Measurements from ENCODE around the gene GTSE1.
A peak's percentile ranks its signal among the peaks of the same experiment; 100 is the strongest.

GTSE1 gene

DNA sequence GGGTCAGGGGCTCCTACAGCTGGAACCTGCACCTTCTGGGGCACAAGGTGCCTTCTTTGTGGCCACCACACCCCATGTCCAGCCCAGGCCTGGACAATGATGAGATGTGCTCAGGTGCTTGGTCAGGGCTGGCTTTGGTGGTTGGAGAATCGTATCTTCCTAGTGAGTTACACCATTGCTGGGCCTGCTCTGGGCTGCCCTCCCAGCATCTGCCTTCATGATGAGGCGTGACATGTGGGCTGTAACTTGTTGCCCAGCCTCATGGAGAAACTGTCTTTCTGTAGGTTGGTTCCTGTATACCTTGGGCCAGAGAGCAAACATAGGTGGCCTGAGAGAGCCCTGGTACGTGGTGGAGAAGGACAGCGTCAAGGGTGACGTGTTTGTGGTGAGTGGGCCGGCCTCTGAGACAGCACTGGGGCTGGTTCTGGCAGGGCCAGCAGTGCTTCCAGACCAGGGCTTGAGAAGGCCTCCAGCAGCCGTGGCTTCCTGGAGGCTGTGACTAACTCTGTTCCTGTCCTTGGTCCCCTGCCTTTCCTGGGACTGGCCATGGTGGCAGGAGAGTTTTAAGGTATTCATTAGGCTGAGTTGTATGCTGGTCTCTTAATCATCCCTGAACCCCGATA, 56.9 kb downstream of the GTSE1 start:
- no peak for FAIRE-seq
- TF ChIP-seq PAX5 (IDR thresholded peaks at IDR 0.05; ENCODE audit: insufficient read depth, low read length, severe bottlenecking): no peak
- TF ChIP-seq POU2F2 (IDR thresholded peaks at IDR 0.05; ENCODE audit: low read depth, low read length): no peak
- no peak for TF ChIP-seq TAF1 (IDR thresholded peaks at IDR 0.05; ENCODE audit: low read depth, low read length)
- 0 out of 2 replicates have a peak, but pooled peaks have one; percentile 21 for TF ChIP-seq POLR2A (IDR thresholded peaks at IDR 0.05; ENCODE audit: low read depth, low read length)
- no peak for TF ChIP-seq SPI1 (IDR thresholded peaks at IDR 0.05; ENCODE audit: low read depth, low read length)
- TF ChIP-seq POLR2AphosphoS5 (IDR thresholded peaks at IDR 0.05; ENCODE audit: low read depth, low read length): no peak
- no peak for DNase-seq (ENCODE audit: insufficient read length, low spot score)

DNA sequence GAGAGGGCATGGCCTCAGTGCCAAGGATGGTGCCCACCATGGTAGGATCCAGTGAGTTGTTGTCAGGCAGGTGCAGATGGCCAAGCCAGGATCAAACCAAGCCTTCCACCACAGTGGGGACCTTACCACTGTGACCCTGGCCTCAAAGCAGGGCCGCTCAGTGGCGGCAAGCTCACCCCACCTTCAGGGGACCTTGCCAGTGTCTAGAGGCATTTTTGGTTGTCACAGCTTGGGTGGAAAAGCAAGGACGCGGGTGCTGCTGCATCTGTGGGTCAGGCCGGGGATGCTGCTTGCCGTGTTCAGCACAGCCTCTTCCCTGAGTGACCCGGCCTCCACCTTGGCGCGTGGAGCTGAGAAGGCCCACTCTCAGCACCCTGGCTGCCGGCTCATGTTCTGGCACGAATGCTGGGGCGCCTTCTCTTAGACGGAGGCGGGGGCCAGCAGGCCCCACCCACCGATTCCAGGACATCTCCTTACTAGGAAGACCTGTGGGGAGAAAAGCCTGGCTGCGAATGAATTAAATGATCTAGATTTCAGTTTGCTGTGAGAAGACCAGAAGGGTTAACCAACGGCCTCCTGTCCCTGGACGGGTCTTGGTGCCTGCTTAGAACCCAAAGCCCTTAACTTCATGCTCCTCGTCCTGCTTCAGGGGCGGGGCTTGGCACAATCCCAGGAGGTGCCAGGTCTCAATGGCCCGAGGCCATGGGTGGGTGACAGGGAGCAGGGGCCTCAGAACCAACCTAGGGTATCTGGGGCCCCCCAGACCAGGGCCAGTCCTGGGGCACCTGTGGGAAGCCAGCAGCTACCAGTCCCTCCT, 57.7 kb downstream of the GTSE1 start:
- FAIRE-seq (no peak), DNase-seq (ENCODE audit: insufficient read length, low spot score) (no peak)
- no peak for TF ChIP-seq POU2F2 (IDR thresholded peaks at IDR 0.05; ENCODE audit: low read depth, low read length)
- TF ChIP-seq POLR2AphosphoS5 (IDR thresholded peaks at IDR 0.05; ENCODE audit: low read depth, low read length): no peak
- no peak for TF ChIP-seq TAF1 (IDR thresholded peaks at IDR 0.05; ENCODE audit: low read depth, low read length)
- no peak for TF ChIP-seq SPI1 (IDR thresholded peaks at IDR 0.05; ENCODE audit: low read depth, low read length)
- no peak for TF ChIP-seq POLR2A (IDR thresholded peaks at IDR 0.05; ENCODE audit: low read depth, low read length)
- no peak for TF ChIP-seq PAX5 (IDR thresholded peaks at IDR 0.05; ENCODE audit: insufficient read depth, low read length, severe bottlenecking)

DNA sequence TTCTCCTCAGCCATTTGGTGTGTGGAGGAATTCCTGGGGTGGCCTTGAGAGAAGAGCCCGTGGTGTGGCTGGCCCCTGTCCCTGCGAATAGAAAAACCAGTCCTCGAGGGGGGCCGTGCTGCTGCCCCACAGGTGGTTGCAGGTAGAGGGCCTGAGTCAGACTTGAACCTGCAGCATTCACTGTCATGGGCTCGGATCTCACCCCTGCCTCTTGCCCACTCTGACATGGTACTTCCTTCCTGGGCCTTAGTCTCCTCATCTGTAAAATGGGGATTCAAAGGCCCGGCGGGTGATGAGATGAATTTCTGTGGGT, 58.3 kb downstream of the GTSE1 start:
- FAIRE-seq (no peak), DNase-seq (ENCODE audit: insufficient read length, low spot score) (no peak)
- TF ChIP-seq PAX5 (IDR thresholded peaks at IDR 0.05; ENCODE audit: insufficient read depth, low read length, severe bottlenecking): no peak
- no peak for TF ChIP-seq POU2F2 (IDR thresholded peaks at IDR 0.05; ENCODE audit: low read depth, low read length)
- no peak for TF ChIP-seq POLR2A (IDR thresholded peaks at IDR 0.05; ENCODE audit: low read depth, low read length)
- no peak for TF ChIP-seq TAF1 (IDR thresholded peaks at IDR 0.05; ENCODE audit: low read depth, low read length)
- TF ChIP-seq POLR2AphosphoS5 (IDR thresholded peaks at IDR 0.05; ENCODE audit: low read depth, low read length): no peak
- TF ChIP-seq SPI1 (IDR thresholded peaks at IDR 0.05; ENCODE audit: low read depth, low read length): no peak

DNA sequence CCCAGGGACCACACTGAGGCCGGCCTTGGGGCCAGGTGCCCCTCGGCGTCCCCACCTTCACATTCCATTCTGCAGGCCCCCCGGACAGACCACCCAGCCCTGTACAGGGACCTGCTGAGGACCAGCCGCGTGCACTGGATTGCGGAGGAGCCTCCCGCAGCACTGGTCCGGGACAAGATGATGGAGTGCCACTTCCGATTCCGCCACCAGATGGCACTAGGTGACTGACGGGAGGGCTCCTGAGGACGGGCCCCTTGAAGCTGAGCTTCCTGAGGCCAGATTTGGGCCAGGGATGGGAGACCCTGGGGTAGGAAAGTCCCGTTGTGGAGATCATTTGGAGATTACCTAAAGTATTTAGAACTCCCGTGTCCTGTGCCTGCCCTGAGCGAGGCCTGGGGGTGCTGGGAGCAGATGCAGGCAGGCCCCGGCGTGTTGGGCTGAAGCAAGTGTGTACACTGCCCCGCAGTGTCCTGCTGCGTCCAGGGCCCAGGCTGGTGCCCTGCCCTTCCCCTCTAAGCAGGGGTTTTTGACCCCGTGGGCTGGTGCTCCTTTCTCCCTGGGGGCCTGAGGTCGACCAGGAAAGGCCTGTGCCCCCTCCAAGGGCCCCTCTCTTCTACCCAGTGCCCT, 58.8 kb downstream of the GTSE1 start:
- FAIRE-seq (peak; percentile 80), DNase-seq (ENCODE audit: insufficient read length, low spot score) (peak; percentile 84)
- TF ChIP-seq TAF1 (IDR thresholded peaks at IDR 0.05; ENCODE audit: low read depth, low read length): no peak
- no peak for TF ChIP-seq POLR2A (IDR thresholded peaks at IDR 0.05; ENCODE audit: low read depth, low read length)
- no peak for TF ChIP-seq PAX5 (IDR thresholded peaks at IDR 0.05; ENCODE audit: insufficient read depth, low read length, severe bottlenecking)
- TF ChIP-seq POU2F2 (IDR thresholded peaks at IDR 0.05; ENCODE audit: low read depth, low read length): no peak
- no peak for TF ChIP-seq SPI1 (IDR thresholded peaks at IDR 0.05; ENCODE audit: low read depth, low read length)
- TF ChIP-seq POLR2AphosphoS5 (IDR thresholded peaks at IDR 0.05; ENCODE audit: low read depth, low read length): no peak

DNA sequence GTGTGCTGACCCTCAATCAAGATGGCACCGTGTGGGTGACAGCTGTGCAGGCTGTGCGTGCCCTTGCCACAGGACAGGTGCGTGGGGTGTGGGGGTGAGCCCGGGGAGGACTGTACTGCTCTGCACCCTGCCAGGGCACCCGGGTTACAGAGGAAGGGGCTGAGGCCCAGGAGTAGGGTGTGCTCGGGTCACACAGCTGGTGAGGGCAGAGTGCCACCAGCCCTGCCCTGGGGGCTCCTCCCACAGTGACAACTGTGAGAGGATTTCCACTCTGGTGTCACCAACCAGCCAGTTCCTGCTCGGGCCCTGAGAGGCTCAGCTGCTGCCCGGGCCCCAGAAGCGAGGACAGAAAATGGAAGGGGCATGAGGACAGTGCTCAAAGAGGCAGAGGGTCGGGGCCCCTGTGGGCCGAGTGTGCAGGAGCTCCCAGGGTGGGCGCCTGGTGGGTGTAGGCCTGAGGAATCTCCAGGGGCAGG, 59.4 kb downstream of the GTSE1 start:
- TF ChIP-seq SPI1 (IDR thresholded peaks at IDR 0.05; ENCODE audit: low read depth, low read length): no peak
- TF ChIP-seq TAF1 (IDR thresholded peaks at IDR 0.05; ENCODE audit: low read depth, low read length): no peak
- TF ChIP-seq POU2F2 (IDR thresholded peaks at IDR 0.05; ENCODE audit: low read depth, low read length): no peak
- TF ChIP-seq PAX5 (IDR thresholded peaks at IDR 0.05; ENCODE audit: insufficient read depth, low read length, severe bottlenecking): no peak
- no peak for TF ChIP-seq POLR2AphosphoS5 (IDR thresholded peaks at IDR 0.05; ENCODE audit: low read depth, low read length)
- no peak for TF ChIP-seq POLR2A (IDR thresholded peaks at IDR 0.05; ENCODE audit: low read depth, low read length)
- FAIRE-seq: no peak

DNA sequence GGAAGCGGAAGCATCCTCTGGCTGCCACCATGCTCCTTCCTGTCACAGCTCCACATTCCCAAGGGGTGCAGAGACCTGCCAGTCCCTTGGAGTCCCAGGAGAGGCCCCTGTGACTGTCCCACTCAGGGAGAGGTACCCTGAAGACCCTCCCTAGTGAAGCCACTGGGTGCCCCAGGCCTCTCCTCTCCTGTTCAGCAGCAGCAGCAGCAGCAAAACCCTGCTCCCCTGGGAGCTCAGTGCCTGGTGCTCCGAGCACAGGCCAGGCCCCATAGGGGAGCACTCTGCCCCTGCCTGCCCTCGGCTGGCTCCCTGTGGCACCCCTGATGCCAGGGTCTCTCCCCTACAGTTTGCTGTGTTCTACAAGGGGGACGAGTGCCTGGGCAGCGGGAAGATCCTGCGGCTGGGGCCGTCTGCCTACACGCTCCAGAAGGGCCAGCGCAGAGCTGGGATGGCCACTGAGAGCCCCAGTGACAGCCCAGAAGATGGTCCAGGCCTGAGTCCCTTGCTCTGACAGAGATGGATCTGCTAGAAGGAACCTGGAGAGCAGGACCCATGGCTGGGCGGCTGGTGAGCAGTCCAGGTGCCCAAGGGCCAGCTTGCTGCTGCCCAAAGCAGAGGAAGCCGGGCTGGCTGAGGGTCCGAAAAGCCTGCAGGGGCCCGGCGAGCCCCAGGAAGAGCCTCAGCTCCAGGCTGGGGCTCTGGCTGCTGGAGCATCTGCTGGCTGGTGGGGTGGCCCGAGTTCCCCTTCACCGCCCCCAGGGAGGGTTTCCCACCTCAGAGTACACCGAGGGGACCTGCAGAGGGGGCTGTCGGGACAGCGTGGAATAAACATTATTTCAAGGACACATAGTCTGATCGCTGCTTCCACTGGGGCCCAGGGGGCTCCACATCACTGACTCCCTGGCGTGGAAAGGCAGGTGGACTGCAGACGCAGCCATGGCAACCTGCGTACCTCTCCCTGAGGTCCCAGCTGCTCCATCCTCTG, 60.1 kb downstream of the GTSE1 start:
- FAIRE-seq (no peak), DNase-seq (ENCODE audit: insufficient read length, low spot score) (no peak)
- TF ChIP-seq POLR2AphosphoS5 (IDR thresholded peaks at IDR 0.05; ENCODE audit: low read depth, low read length) (no peak), POU2F2 (IDR thresholded peaks at IDR 0.05; ENCODE audit: low read depth, low read length) (no peak), PAX5 (IDR thresholded peaks at IDR 0.05; ENCODE audit: insufficient read depth, low read length, severe bottlenecking) (no peak), POLR2A (IDR thresholded peaks at IDR 0.05; ENCODE audit: low read depth, low read length) (no peak), SPI1 (IDR thresholded peaks at IDR 0.05; ENCODE audit: low read depth, low read length) (no peak), TAF1 (IDR thresholded peaks at IDR 0.05; ENCODE audit: low read depth, low read length) (no peak)

More for the DNA sequence above, 59.4 kb downstream of the GTSE1 start:
- no peak for DNase-seq (ENCODE audit: insufficient read length, low spot score)

DNA sequence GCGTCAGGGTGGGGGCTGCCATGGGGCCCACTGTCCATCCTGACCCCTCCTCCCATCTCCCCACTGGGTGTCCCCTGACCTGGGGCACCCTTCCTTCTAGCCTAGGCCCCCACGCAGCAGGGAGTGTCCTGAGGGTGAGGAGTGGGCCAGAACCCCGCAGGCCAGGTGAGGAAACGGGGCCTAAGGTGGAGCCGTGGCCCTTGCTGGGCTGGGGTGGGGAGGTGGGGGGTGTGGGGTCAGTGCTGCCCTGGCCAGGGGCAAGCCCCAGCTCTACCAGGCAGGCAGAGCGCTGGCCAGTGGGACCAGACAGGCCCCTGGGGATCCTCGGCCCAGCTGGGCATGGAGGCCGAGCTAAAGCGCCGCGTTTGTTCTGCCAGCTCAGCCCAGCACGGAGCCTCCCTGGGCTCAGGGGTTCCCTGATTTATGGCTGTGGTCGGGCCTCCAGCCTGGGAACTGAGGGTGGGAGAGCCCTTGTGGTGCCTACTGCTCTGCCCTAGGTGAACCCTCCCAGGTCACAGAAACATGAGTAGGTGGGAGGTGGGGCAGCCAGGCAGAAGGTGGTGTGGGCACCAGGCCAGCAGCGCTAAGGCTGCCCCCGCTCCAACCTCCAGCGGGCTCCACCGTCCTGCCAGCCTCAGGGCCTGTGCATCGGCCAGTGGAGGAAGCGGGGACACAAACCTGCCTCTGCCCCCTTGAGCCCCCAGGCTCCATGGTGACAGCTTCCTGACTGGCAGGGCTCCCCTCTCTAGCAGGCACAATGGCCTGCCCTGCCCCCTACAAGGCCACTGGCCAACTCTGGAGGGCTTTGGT, 61.2 kb downstream of the GTSE1 start:
- TF ChIP-seq POU2F2 (IDR thresholded peaks at IDR 0.05; ENCODE audit: low read depth, low read length) (no peak), PAX5 (IDR thresholded peaks at IDR 0.05; ENCODE audit: insufficient read depth, low read length, severe bottlenecking) (no peak), POLR2AphosphoS5 (IDR thresholded peaks at IDR 0.05; ENCODE audit: low read depth, low read length) (no peak), TAF1 (IDR thresholded peaks at IDR 0.05; ENCODE audit: low read depth, low read length) (no peak), POLR2A (IDR thresholded peaks at IDR 0.05; ENCODE audit: low read depth, low read length) (no peak), SPI1 (IDR thresholded peaks at IDR 0.05; ENCODE audit: low read depth, low read length) (no peak)
- DNase-seq (ENCODE audit: insufficient read length, low spot score) (no peak), FAIRE-seq (no peak)

DNA sequence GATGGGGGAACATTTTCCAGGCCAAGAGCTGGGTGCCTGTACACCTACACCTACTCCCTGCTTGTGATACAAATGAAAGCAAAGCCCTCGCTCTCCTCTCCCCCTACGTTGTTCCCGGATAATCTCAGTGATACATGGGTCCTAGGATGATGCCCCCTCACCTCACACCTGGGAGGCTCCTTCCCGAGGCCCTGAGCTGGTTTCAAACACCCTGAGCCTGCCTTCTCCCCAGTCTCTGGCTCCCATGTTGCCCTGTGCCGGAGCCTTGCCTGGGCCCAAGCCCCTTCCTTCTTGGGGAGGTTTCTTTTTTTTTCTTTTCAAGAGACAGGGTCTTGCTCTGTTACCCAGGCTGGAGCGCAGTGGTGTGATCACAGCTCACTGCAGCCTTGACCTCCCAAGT, 62.1 kb downstream of the GTSE1 start:
- no peak for DNase-seq (ENCODE audit: insufficient read length, low spot score)
- TF ChIP-seq SPI1 (IDR thresholded peaks at IDR 0.05; ENCODE audit: low read depth, low read length): no peak
- TF ChIP-seq POLR2AphosphoS5 (IDR thresholded peaks at IDR 0.05; ENCODE audit: low read depth, low read length): no peak
- TF ChIP-seq POLR2A (IDR thresholded peaks at IDR 0.05; ENCODE audit: low read depth, low read length): no peak
- no peak for TF ChIP-seq POU2F2 (IDR thresholded peaks at IDR 0.05; ENCODE audit: low read depth, low read length)
- FAIRE-seq: no peak
